NCI-H345 (cell line): ENCODE measurements around the gene CXCL1.
"Not testable (repeated sequence)": the region's sequence is repeated elsewhere in the genome, so short reads cannot be mapped to it uniquely, and the experiment has no call there.

Experiments used
- DNase-seq: peaks from one replicate; lab custom pipeline; 2025; lab: John Stamatoyannopoulos, UW

The CXCL1 gene

GRCh38 chr4:73875401-73875800, 6.2 kb downstream of the CXCL1 start:
- DNase-seq: no peak

GRCh38 chr4:73883306-73883705, 14.1 kb downstream of the CXCL1 start:
- no peak for DNase-seq

GRCh38 chr4:73885574-73886267, 16.5 kb downstream of the CXCL1 start:
- DNase-seq: no peak

- no peak for DNase-seq
These were observed 22.1 kb downstream of the CXCL1 start for GRCh38 chr4:73891326-73891725.

GRCh38 chr4:73891739-73892405, 22.7 kb downstream of the CXCL1 start:
- DNase-seq: no peak

- no peak for DNase-seq
These were observed 23.8 kb downstream of the CXCL1 start for GRCh38 chr4:73892966-73893365.

GRCh38 chr4:73894001-73894400, 24.8 kb downstream of the CXCL1 start:
- no peak for DNase-seq

GRCh38 chr4:73895201-73896175, 26.3 kb downstream of the CXCL1 start:
- DNase-seq: no peak

GRCh38 chr4:73896416-73896815, 27.2 kb downstream of the CXCL1 start:
- DNase-seq: no peak

GRCh38 chr4:73897380-73898136, 28.4 kb downstream of the CXCL1 start:
- DNase-seq: no peak

GRCh38 chr4:73899338-73899737, 30.1 kb downstream of the CXCL1 start:
- DNase-seq: not testable (repeated sequence)

- DNase-seq: no peak
These were observed 31.8 kb downstream of the CXCL1 start for GRCh38 chr4:73901031-73901430.

- no peak for DNase-seq
These were observed 32.9 kb downstream of the CXCL1 start for GRCh38 chr4:73902038-73902637.

- DNase-seq: no peak
These were observed 33.8 kb downstream of the CXCL1 start for GRCh38 chr4:73902817-73903547.

- DNase-seq: no peak
These were observed 35.3 kb downstream of the CXCL1 start for GRCh38 chr4:73904491-73904890.

GRCh38 chr4:73908965-73909364, 39.8 kb downstream of the CXCL1 start:
- DNase-seq: no peak

- no peak for DNase-seq
These were observed 42.6 kb downstream of the CXCL1 start for GRCh38 chr4:73911746-73912145.

- no peak for DNase-seq
These were observed 43.0 kb downstream of the CXCL1 start for GRCh38 chr4:73912191-73912590.

GRCh38 chr4:73914071-73914470, 44.9 kb downstream of the CXCL1 start:
- no peak for DNase-seq

GRCh38 chr4:73916172-73916925, 47.2 kb downstream of the CXCL1 start:
- DNase-seq: no peak
